Thyroid gland (tissue), 4 donors: ENCODE results near the gene NUP188.

Experiments
- POLR2A ChIP-seq, 2 donors: fragments of 450-650 bp; IDR thresholded peaks; one replicate each; pipeline ENCODE4 v1.6.1; 2017; ENCODE audit warnings: antibody characterized with exemption in 2 of 2, mild to moderate bottlenecking in 2 of 2, moderate library complexity in 1 of 2
- TF ChIP-seq, protein P1 (sequence below), 6 experiments: fragments of 200-600 bp in 3 of 6; fragments of 450-650 bp in 3 of 6; sonication (generic) in 3 of 6; IDR thresholded peaks; one replicate each; pipeline ENCODE4 v1.5.1; 2016 to 2019; ENCODE audit warnings: antibody characterized with exemption in 6 of 6, mild to moderate bottlenecking in 2 of 6, inconsistent platforms in 1 of 6, moderate library complexity in 1 of 6

DNA sequence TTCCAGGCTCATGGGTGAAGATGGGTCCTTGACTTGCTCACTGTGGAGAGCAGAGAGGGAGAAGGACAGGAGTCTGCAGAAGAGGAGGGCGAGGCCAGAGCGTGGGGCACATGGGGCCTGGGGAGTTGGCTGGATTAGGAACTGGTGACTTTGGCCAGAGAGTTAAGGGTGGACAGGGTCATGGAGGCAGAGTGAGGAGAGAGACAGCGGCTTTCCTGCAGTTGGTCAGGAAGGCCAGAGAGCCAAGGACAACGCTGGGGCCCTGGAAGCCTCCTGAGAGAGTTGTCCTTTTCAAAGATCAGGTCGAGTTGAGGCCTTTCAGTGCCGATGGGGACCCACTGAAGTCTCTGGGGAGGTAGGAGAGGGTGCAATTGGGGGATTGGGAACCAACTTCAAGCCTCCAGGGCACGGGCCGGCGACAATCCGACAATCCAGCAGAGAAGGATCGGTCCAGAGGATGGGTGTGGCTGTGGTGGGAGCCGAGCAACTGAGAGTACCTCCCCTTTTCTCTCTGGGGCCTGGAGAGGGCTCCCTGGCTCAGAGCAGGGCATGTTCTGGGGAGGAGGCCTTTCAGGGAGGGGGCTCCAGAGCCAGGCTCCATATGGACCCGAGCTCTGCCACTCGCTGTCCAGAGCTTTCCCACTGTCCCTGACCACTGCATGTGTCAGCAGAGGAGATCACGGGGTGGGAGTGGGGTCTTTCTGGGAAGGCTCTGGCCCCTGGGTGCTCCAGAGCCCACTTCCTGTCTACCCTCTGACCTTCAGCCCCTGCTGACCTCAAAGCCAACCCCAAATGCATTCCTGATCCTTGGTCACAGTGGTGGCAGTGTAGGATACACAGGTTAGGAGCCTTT is 34.2 kb upstream of the NUP188 start:
- TF ChIP-seq, protein P1, sequence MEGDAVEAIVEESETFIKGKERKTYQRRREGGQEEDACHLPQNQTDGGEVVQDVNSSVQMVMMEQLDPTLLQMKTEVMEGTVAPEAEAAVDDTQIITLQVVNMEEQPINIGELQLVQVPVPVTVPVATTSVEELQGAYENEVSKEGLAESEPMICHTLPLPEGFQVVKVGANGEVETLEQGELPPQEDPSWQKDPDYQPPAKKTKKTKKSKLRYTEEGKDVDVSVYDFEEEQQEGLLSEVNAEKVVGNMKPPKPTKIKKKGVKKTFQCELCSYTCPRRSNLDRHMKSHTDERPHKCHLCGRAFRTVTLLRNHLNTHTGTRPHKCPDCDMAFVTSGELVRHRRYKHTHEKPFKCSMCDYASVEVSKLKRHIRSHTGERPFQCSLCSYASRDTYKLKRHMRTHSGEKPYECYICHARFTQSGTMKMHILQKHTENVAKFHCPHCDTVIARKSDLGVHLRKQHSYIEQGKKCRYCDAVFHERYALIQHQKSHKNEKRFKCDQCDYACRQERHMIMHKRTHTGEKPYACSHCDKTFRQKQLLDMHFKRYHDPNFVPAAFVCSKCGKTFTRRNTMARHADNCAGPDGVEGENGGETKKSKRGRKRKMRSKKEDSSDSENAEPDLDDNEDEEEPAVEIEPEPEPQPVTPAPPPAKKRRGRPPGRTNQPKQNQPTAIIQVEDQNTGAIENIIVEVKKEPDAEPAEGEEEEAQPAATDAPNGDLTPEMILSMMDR (IDR thresholded peaks at IDR 0.05) = no peak
- TF ChIP-seq POLR2A (IDR thresholded peaks at IDR 0.05) = no peak
